ENCODE data around the gene ZNF774.
A peak's percentile ranks its signal among the peaks of the same experiment; 100 is the strongest.
"Not testable (repeated sequence)": the region's sequence is repeated elsewhere in the genome, so short reads cannot be mapped to it uniquely, and the experiment has no call there.

Gene ZNF774

GRCh38 chr15:90407871-90408317, 55.8 kb downstream of the ZNF774 start (continued):
- no peak for TF ChIP-seq ZFP37 (tag by site-specific recombination; IDR thresholded peaks at IDR 0.05)
- TF ChIP-seq ZNF174 (tag by site-specific recombination; IDR thresholded peaks at IDR 0.05): no peak
- TF ChIP-seq ZNF664 (tag by site-specific recombination; IDR thresholded peaks at IDR 0.05): no peak
- no peak for TF ChIP-seq ZBTB11 (tag by site-specific recombination; conservative IDR thresholded peaks at IDR 0.05; ENCODE audit: low read depth)
- peak; percentile 47; the same call in 1 of the 2 replicates for TF ChIP-seq ZNF707 (tag by site-specific recombination; IDR thresholded peaks at IDR 0.05)
- no peak for TF ChIP-seq ZNF223 (tag by site-specific recombination; IDR thresholded peaks at IDR 0.05)
- no peak for TF ChIP-seq ZNF202 (tag by site-specific recombination; IDR thresholded peaks at IDR 0.05; ENCODE audit: borderline replicate concordance)
- TF ChIP-seq RBAK (tag by site-specific recombination; IDR thresholded peaks at IDR 0.05): no peak
- no peak for TF ChIP-seq ZNF350 (tag by site-specific recombination; IDR thresholded peaks at IDR 0.05)
- no peak for TF ChIP-seq ZNF266 (tag by site-specific recombination; IDR thresholded peaks at IDR 0.05; ENCODE audit: low read depth)

DNA sequence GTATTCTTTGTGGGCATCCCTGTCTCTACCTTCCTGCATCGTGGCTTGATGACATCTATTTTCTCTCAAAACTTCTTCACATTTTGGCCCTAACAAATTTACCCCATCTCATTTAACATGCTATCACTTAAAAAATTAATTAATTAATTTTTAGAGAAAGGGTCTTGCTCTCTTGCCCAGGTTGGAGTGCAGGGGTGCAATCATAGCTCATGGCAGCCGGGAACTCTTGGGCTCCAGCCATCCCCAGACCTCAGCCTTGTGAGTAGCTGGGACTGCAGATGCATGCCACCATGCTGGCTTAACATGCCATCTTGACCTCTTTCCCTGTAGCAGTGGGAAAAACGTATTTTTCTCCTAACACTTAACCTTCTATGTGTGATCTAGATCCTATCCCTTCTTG, 56.6 kb downstream of the ZNF774 start:
- H3K27ac ChIP-seq (ENCODE audit: extremely low read depth, low read depth, low read length): no peak overlapping the region
- no peaks in the 10 kb centered on the region for H3K9me3 ChIP-seq (ENCODE audit: control insufficient read depth, insufficient read depth, low read depth, low read length)
- ChIA-PET CTCF (no interaction called here), POLR2A (no interaction called here)
- no peak overlapping the region for H3K4me3 ChIP-seq (ENCODE audit: low read depth, low read length)
- TF ChIP-seq ZNF664 (tag by site-specific recombination; IDR thresholded peaks at IDR 0.05) (0 out of 2 replicates have a peak, but pooled peaks have one; percentile 50), OSR2 (tag by site-specific recombination; IDR thresholded peaks at IDR 0.05) (no peak)
- no peaks in the 10 kb centered on the region for H3K36me3 ChIP-seq (ENCODE audit: control insufficient read depth in 2 of 2, insufficient read depth in 1 of 2, low read length in 2 of 2)
- H3K4me1 ChIP-seq (ENCODE audit: control insufficient read depth, insufficient read depth, low read length): peaks cover 32% of the 10 kb centered on the region

DNA sequence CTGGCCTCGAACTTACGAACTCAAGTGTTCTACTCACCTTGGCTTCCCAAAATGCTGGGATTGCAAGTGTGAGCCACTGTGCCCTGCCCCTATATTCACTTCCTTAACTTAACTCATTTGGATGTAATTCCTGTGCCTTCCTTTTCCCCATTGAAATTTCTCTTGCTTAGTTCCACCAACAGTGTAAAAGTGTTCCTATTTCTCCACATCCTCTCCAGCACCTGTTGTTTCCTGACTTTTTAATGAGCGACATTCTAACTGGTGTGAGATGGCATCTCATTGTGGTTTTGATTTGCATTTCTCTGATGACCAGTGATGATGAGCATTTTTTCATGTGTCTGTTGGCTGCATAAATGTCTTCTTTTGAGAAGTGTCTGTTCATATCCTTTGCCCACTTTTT, 57.5 kb downstream of the ZNF774 start:
- H3K27ac ChIP-seq (ENCODE audit: extremely low read depth, low read depth, low read length); CTCF ChIA-PET; H3K9me3 ChIP-seq (ENCODE audit: control insufficient read depth, insufficient read depth, low read depth, low read length); POLR2A ChIA-PET; H3K36me3 ChIP-seq (ENCODE audit: control insufficient read depth in 2 of 2, insufficient read depth in 1 of 2, low read length in 2 of 2); H3K4me3 ChIP-seq (ENCODE audit: low read depth, low read length): not testable (repeated sequence)
- H3K4me1 ChIP-seq (ENCODE audit: control insufficient read depth, insufficient read depth, low read length): peaks cover 40% of the 10 kb centered on the region
- TF ChIP-seq ZNF184 (tag by site-specific recombination; IDR thresholded peaks at IDR 0.05): peak; percentile 96
- TF ChIP-seq SCRT2 (tag by site-specific recombination; IDR thresholded peaks at IDR 0.05): peak; percentile 51; the same call in 1 of the 2 replicates

DNA sequence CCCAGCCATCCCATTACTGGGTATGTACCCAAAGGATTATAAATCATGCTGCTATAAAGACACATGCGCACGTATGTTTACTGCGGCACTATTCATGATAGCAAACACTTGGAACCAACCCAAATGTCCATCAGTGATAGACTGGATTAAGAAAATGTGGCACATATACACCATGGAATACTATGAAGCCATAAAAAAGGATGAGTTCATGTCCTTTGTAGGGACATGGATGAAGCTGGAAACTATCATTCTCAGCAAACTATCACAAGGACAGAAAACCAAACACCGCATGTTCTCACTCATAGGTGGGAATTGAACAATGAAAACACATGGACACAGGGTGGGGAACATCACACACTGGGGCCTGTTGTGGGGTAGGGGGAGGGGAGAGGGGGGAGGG, 58.2 kb downstream of the ZNF774 start:
- H3K27ac ChIP-seq (ENCODE audit: extremely low read depth, low read depth, low read length); CTCF ChIA-PET; H3K36me3 ChIP-seq (ENCODE audit: control insufficient read depth in 2 of 2, insufficient read depth in 1 of 2, low read length in 2 of 2); H3K9me3 ChIP-seq (ENCODE audit: control insufficient read depth, insufficient read depth, low read depth, low read length); POLR2A ChIA-PET; H3K4me3 ChIP-seq (ENCODE audit: low read depth, low read length): not testable (repeated sequence)
- peaks cover 38% of the 10 kb centered on the region for H3K4me1 ChIP-seq (ENCODE audit: control insufficient read depth, insufficient read depth, low read length)
- TF ChIP-seq ZNF146 (tag by site-specific recombination; IDR thresholded peaks at IDR 0.05) (peak; percentile 95), ZNF580 (tag by site-specific recombination; IDR thresholded peaks at IDR 0.05) (peak; percentile 53; the same call in 1 of the 2 replicates)
